GM19372 (cell line): ENCODE data around the gene PRRC2A.
"Not testable (repeated sequence)": the region's sequence is repeated elsewhere in the genome, so short reads cannot be mapped to it uniquely, and the experiment has no call there.

Experiments used
- ATAC-seq: cut with Tn5 transposase; IDR thresholded peaks from one replicate; pipeline ENCODE4 v1.9.1; 2021; ENCODE audit warnings: mild to moderate bottlenecking, low read depth, moderate library complexity; ENCODE audit not compliant: unreplicated experiment

Gene PRRC2A

GRCh38 chr6:31585491-31585890 lies 35.0 kb upstream of the PRRC2A start:
- no peak for ATAC-seq

- ATAC-seq: no peak
These were observed 34.5 kb upstream of the PRRC2A start, which contains the start of gene LST1 for GRCh38 chr6:31586008-31586407. Gene LST1, plus strand, starts transcription at chr6:31586277. Its CDS starts 1,023 bp downstream, at chr6:31587300.

- no peak for ATAC-seq
These were observed 33.8 kb upstream of the PRRC2A start for GRCh38 chr6:31586599-31587281.

GRCh38 chr6:31587791-31588777 lies 32.4 kb upstream of the PRRC2A start:
- no peak for ATAC-seq

GRCh38 chr6:31588871-31589650 lies 31.5 kb upstream of the PRRC2A start:
- no peak for ATAC-seq

- ATAC-seq: not testable (repeated sequence)
These were observed 29.8 kb upstream of the PRRC2A start for GRCh38 chr6:31590691-31591090.

- ATAC-seq: no peak
These were observed 28.1 kb upstream of the PRRC2A start for GRCh38 chr6:31592396-31592771.

- ATAC-seq: no peak
These were observed 23.5 kb upstream of the PRRC2A start for GRCh38 chr6:31597006-31597405.

GRCh38 chr6:31607317-31607716 lies 13.2 kb upstream of the PRRC2A start:
- no peak for ATAC-seq

GRCh38 chr6:31609519-31610406 lies 10.8 kb upstream of the PRRC2A start:
- no peak for ATAC-seq

- no peak for ATAC-seq
These were observed 9.5 kb upstream of the PRRC2A start for GRCh38 chr6:31610968-31611367.

GRCh38 chr6:31614075-31614619 lies 6.4 kb upstream of the PRRC2A start:
- peak; percentile 64 for ATAC-seq

GRCh38 chr6:31614684-31615578 lies 5.6 kb upstream of the PRRC2A start, which contains the start of gene AIF1:
Gene AIF1, plus strand, starts transcription at chr6:31615234. Its CDS starts 96 bp downstream, at chr6:31615330.
- peak; percentile 12 for ATAC-seq

- ATAC-seq: no peak
These were observed 4.8 kb upstream of the PRRC2A start for GRCh38 chr6:31615748-31616147.

GRCh38 chr6:31617010-31617409 lies 3.5 kb upstream of the PRRC2A start:
- no peak for ATAC-seq

- ATAC-seq: peak; percentile 87
These were observed 520 bp upstream of the PRRC2A start for GRCh38 chr6:31619805-31620585.

- ATAC-seq: no peak
These were observed 915 bp downstream of the PRRC2A start for GRCh38 chr6:31621320-31621939.
